ENCODE results near the gene SIRT3. TPM values are rescaled to one million over a fixed set of nuclear protein-coding genes. Genes with fewer than 3 reads are reported as not detected.

SIRT3 gene
- total RNA-seq, result 5.8 and 9.8 TPM in 2 replicates

- DNase-seq (ENCODE audit: low read depth, low spot score), result no peak
Measured at GRCh38 chr11:235997-236773, at the start of gene SIRT3. TSS of gene SIRT3 (minus strand) at chr11:236342. CDS start at chr11:236328, 14 bp downstream.

GRCh38 chr11:285894-286220 is 49.7 kb upstream of the SIRT3 start:
- no peak for DNase-seq (ENCODE audit: low read depth, low spot score)

- DNase-seq (ENCODE audit: low read depth, low spot score), result no peak
Measured at GRCh38 chr11:285021-285893, 49.1 kb upstream of the SIRT3 start.

- no peak for DNase-seq (ENCODE audit: low read depth, low spot score)
Measured at GRCh38 chr11:284105-285020, 48.2 kb upstream of the SIRT3 start.

GRCh38 chr11:283405-284104 is 47.4 kb upstream of the SIRT3 start:
- no peak for DNase-seq (ENCODE audit: low read depth, low spot score)

GRCh38 chr11:282630-283360 is 46.7 kb upstream of the SIRT3 start:
- DNase-seq (ENCODE audit: low read depth, low spot score), result no peak

GRCh38 chr11:282171-282570 is 46.0 kb upstream of the SIRT3 start:
- no peak for DNase-seq (ENCODE audit: low read depth, low spot score)

- no peak for DNase-seq (ENCODE audit: low read depth, low spot score)
Measured at GRCh38 chr11:281486-282161, 45.5 kb upstream of the SIRT3 start.

GRCh38 chr11:280706-281485 is 44.8 kb upstream of the SIRT3 start:
- DNase-seq (ENCODE audit: low read depth, low spot score), result no peak

GRCh38 chr11:279966-280705 is 44.0 kb upstream of the SIRT3 start:
- no peak for DNase-seq (ENCODE audit: low read depth, low spot score)

- no peak for DNase-seq (ENCODE audit: low read depth, low spot score)
Measured at GRCh38 chr11:279040-279965, 43.2 kb upstream of the SIRT3 start.

GRCh38 chr11:278001-278951 is 42.1 kb upstream of the SIRT3 start, which contains the start of gene NLRP6:
TSS of gene NLRP6 (plus strand) at chr11:278407. CDS start at chr11:278570, 163 bp downstream.
- no peak for DNase-seq (ENCODE audit: low read depth, low spot score)

- DNase-seq (ENCODE audit: low read depth, low spot score), result no peak
Measured at GRCh38 chr11:276219-276618, 40.1 kb upstream of the SIRT3 start.

GRCh38 chr11:272931-273198 is 36.7 kb upstream of the SIRT3 start:
- no peak for DNase-seq (ENCODE audit: low read depth, low spot score)

- no peak for DNase-seq (ENCODE audit: low read depth, low spot score)
Measured at GRCh38 chr11:272195-272930, 36.2 kb upstream of the SIRT3 start.
